WTC11 (cell line): ENCODE results near the gene PHF21B. TPM values are rescaled to one million over a fixed set of nuclear protein-coding genes. Genes with fewer than 3 reads are reported as not detected.

Experiments used
- ATAC-seq: fragments of 200-7000 bp; cut with Tn5 transposase; 2 replicates; pipeline ENCODE4 v1.10.0; 2021; ENCODE audit warnings: mild to moderate bottlenecking, moderate library complexity
- CTCF ChIA-PET: fragments of 300-600 bp; sonication (Branson Sonifier 250); formaldehyde crosslinking; loops from one replicate; lab custom pipeline; 2021; ENCODE audit warnings: antibody characterized with exemption; lab: Charles Lee
- POLR2A ChIA-PET: fragments of 350-600 bp; sonication (Branson Sonifier 250); formaldehyde crosslinking; loops from one replicate; lab custom pipeline; 2021; ENCODE audit warnings: antibody characterized with exemption; lab: Charles Lee
- DNase-seq: peaks from one replicate; pipeline ENCODE4 v3.0.0; 2021; ENCODE audit warnings: low spot score
- H3K27ac Mint-ChIP-seq: 2 replicates; pipeline ENCODE4 v1.8.0; 2021; ENCODE audit warnings: mixed read lengths
- H3K27me3 Mint-ChIP-seq: 2 replicates; pipeline ENCODE4 v1.8.0; 2021; ENCODE audit warnings: low read depth, mild to moderate bottlenecking, moderate library complexity, mixed read lengths
- H3K36me3 Mint-ChIP-seq: 2 replicates; pipeline ENCODE4 v1.8.0; 2021; ENCODE audit warnings: mixed read lengths
- H3K4me1 Mint-ChIP-seq: 2 replicates; pipeline ENCODE4 v1.8.0; 2022; ENCODE audit warnings: mixed read lengths
- H3K4me3 Mint-ChIP-seq: 2 replicates; pipeline ENCODE4 v1.8.0; 2021; ENCODE audit warnings: mild to moderate bottlenecking, moderate library complexity, mixed read lengths
- H3K9me3 Mint-ChIP-seq: 2 replicates; pipeline ENCODE4 v1.8.0; 2021; ENCODE audit warnings: mixed read lengths
- AFF4 ChIP-seq: sonication (generic); formaldehyde crosslinking; IDR thresholded peaks from 2 replicates; pipeline ENCODE4 v1.8.1; 2023; ENCODE audit warnings: mild to moderate bottlenecking, missing genetic modification reagents, borderline replicate concordance
- ATF1 ChIP-seq: sonication (generic); formaldehyde crosslinking; IDR thresholded peaks from 2 replicates; pipeline ENCODE4 v1.8.1; 2023; ENCODE audit warnings: mild to moderate bottlenecking, moderate library complexity, missing genetic modification reagents
- CTCF ChIP-seq: fragments of 200-600 bp; IDR thresholded peaks from 2 replicates; pipeline ENCODE4 v1.8.0; 2022; ENCODE audit warnings: antibody characterized with exemption
- ETV6 ChIP-seq: sonication (generic); formaldehyde crosslinking; IDR thresholded peaks from 2 replicates; pipeline ENCODE4 v1.8.1; 2022; ENCODE audit warnings: mild to moderate bottlenecking, missing genetic modification reagents
- FOXP4 ChIP-seq: sonication (generic); formaldehyde crosslinking; IDR thresholded peaks from 2 replicates; pipeline ENCODE4 v1.8.0; 2022; ENCODE audit warnings: mild to moderate bottlenecking, missing genetic modification reagents
- HMGA2 ChIP-seq: fragments of 250-450 bp; sonication (Bioruptor Pico); IDR thresholded peaks from 2 replicates; pipeline ENCODE4 v1.4.0; 2021; ENCODE audit warnings: mild to moderate bottlenecking, moderate library complexity
- IRF1 ChIP-seq: sonication (generic); formaldehyde crosslinking; IDR thresholded peaks from 2 replicates; pipeline ENCODE4 v1.8.0; 2023; ENCODE audit warnings: missing genetic modification reagents
- IRF2 ChIP-seq: sonication (generic); formaldehyde crosslinking; IDR thresholded peaks from 2 replicates; pipeline ENCODE4 v1.8.0; 2022; ENCODE audit warnings: low read depth, missing genetic modification reagents, borderline replicate concordance
- MYBL2 ChIP-seq: sonication (generic); formaldehyde crosslinking; IDR thresholded peaks from 2 replicates; pipeline ENCODE4 v1.8.1; 2023; ENCODE audit warnings: mild to moderate bottlenecking, moderate library complexity, missing genetic modification reagents
- NR2C2 ChIP-seq: sonication (generic); formaldehyde crosslinking; IDR thresholded peaks from 2 replicates; pipeline ENCODE4 v1.8.0; 2022; ENCODE audit warnings: mild to moderate bottlenecking, missing genetic modification reagents
- PRDM15 ChIP-seq: sonication (generic); formaldehyde crosslinking; IDR thresholded peaks from 2 replicates; pipeline ENCODE4 v1.8.0; 2022; ENCODE audit warnings: missing genetic modification reagents
- PREB ChIP-seq: sonication (generic); formaldehyde crosslinking; IDR thresholded peaks from 2 replicates; pipeline ENCODE4 v1.8.1; 2022; ENCODE audit warnings: mild to moderate bottlenecking, missing genetic modification reagents, moderate library complexity, borderline replicate concordance
- TP53 ChIP-seq: sonication (generic); formaldehyde crosslinking; IDR thresholded peaks from 2 replicates; pipeline ENCODE4 v1.8.1; 2023; ENCODE audit warnings: mild to moderate bottlenecking, missing genetic modification reagents
- USF2 ChIP-seq: sonication (generic); formaldehyde crosslinking; IDR thresholded peaks from 2 replicates; pipeline ENCODE4 v1.8.1; 2023; ENCODE audit warnings: mild to moderate bottlenecking, missing genetic modification reagents, moderate library complexity
- ZBTB43 ChIP-seq: sonication (generic); formaldehyde crosslinking; IDR thresholded peaks from 2 replicates; pipeline ENCODE4 v1.8.1; 2023; ENCODE audit warnings: mild to moderate bottlenecking, missing genetic modification reagents
- ZMAT4 ChIP-seq: fragments of 250-450 bp; sonication (Bioruptor Pico); IDR thresholded peaks from 2 replicates; pipeline ENCODE4 v1.9.0; 2021; ENCODE audit warnings: mild to moderate bottlenecking
- ZNF425 ChIP-seq: fragments of 250-450 bp; sonication (Bioruptor Pico); conservative IDR thresholded peaks from 2 replicates; pipeline ENCODE4 v1.9.0; 2021; ENCODE audit warnings: mild to moderate bottlenecking
- total RNA-seq: library from RNA; stranded (reverse); gene quantifications from 3 replicates; pipeline ENCODE4 v1.2.3, GENCODE V29; 2021

PHF21B gene
- total RNA-seq, 1 experiment from 2014 or later, result 107 TPM

GRCh38 chr22:44943701-44944324 lies 66.0 kb downstream of the PHF21B start:
- Mint-ChIP-seq H3K4me3 (no peak overlapping the region), H3K27ac (0 out of 2 replicates have a peak overlapping the region, but pooled peaks have one; percentile 27), H3K36me3 (peaks cover 5% of the 10 kb centered on the region; the same call in 1 of the 2 replicates), H3K27me3 (no peaks in the 10 kb centered on the region), H3K4me1 (peaks cover 77% of the 10 kb centered on the region), H3K9me3 (no peaks in the 10 kb centered on the region)
- CTCF ChIA-PET, result interaction anchor here (1.5 to 1.9 kb wide), 2 partner anchors 9 to 123 kb away, joined by 7 read pairs; no protein-coding TSS in a partner anchor
- DNase-seq, result no peak
- ATAC-seq, result no peak
- POLR2A ChIA-PET, result interaction anchor here (0.8 kb wide), 1 partner anchor 9 kb away, joined by 3 read pairs; no protein-coding TSS in a partner anchor
- TF ChIP-seq ETV6 (CRISPR knock-in tag), result no peak
- TF ChIP-seq TP53 (CRISPR knock-in tag), result no peak
- no peak for TF ChIP-seq FOXP4 (CRISPR knock-in tag)
- TF ChIP-seq MYBL2 (CRISPR knock-in tag), result no peak
- no peak for TF ChIP-seq PRDM15 (CRISPR knock-in tag)
- TF ChIP-seq AFF4 (CRISPR knock-in tag), result no peak
- no peak for TF ChIP-seq CTCF
- no peak for TF ChIP-seq NR2C2 (CRISPR knock-in tag)
- TF ChIP-seq HMGA2 (CRISPR knock-in tag), result no peak
- no peak for TF ChIP-seq IRF2 (CRISPR knock-in tag)
- TF ChIP-seq ZMAT4, result no peak
- no peak for TF ChIP-seq IRF1 (CRISPR knock-in tag)
- TF ChIP-seq ZBTB43, result no peak
- TF ChIP-seq PREB (CRISPR knock-in tag), result no peak
- no peak for TF ChIP-seq ATF1 (CRISPR knock-in tag)
- TF ChIP-seq USF2, result no peak
- TF ChIP-seq ZNF425 (CRISPR knock-in tag), result no peak
